Measurements from ENCODE around the gene SORCS2. TPM values are rescaled to one million over a fixed set of nuclear protein-coding genes. Genes with fewer than 3 reads are reported as not detected.

The SORCS2 gene
- total and polyA plus RNA-seq, 2 of the 8 experiments (the other 6 are each of a cell fraction or from before 2014, with no cell fraction given): 0.36 to 1.8 TPM

DNA sequence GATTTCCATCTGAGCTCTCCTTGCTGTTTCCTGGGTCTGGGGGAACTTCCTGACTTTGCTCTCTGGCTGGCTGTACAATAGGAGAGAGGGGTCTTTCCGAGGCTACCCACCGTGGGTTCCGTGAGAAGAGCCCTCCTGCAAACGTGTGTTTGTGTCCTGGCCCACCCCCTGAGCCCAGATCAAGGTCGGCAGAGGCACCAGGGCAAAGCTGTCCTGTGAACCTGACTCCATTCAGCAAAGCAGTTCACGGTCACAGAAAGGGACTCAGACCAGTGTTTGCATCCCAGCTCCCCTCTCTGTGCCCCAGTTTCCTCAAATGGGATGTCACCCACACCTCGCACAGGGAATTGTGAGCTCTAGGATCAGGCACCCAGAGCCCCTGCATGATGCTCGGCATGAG, 339.7 kb downstream of the SORCS2 start:
- ChIA-PET CTCF (ENCODE audit: partially characterized antibody) (interaction anchor here (0.5 to 3.2 kb wide), 11 partner anchors 8 to 410 kb away, joined by 3 to 16 read pairs (median 3); partner anchors contain the start of gene PSAPL1), POLR2A (ENCODE audit: partially characterized antibody) (interaction anchor here (0.5 kb wide), 1 partner anchor 594 kb away, joined by 4 read pairs; no protein-coding TSS in a partner anchor)
- no peak overlapping the region for H3K27ac ChIP-seq (ENCODE audit: low read depth, low read length)
- H4K5ac ChIP-seq (ENCODE audit: insufficient read length, low read depth, low read length): no peak overlapping the region
- no peak overlapping the region for H3K9ac ChIP-seq (replicated peaks in 1 of 4; ENCODE audit: extremely low read depth in 1 of 4, low read depth in 3 of 4, low read length in 3 of 4)
- no peak for FAIRE-seq
- H4K91ac ChIP-seq (replicated peaks; ENCODE audit: insufficient read length, low read length): no peak overlapping the region
- H3K79me2 ChIP-seq (ENCODE audit: control insufficient read depth in 1 of 2, insufficient read depth in 2 of 2, low read length in 2 of 2): no peaks in the 10 kb centered on the region
- no peaks in the 10 kb centered on the region for H3K23me2 ChIP-seq (ENCODE audit: low read depth, low read length)
- no peak overlapping the region for H3K4ac ChIP-seq (replicated peaks; ENCODE audit: insufficient read length, low read depth, low read length)
- H3K4me1 ChIP-seq (replicated peaks in 1 of 4; ENCODE audit: control insufficient read depth in 3 of 4, insufficient read depth in 4 of 4, low read length in 3 of 4): peaks cover 4 to 26% (median 15%) of the 10 kb centered on the region in 4 experiments
- no peak overlapping the region for H2BK20ac ChIP-seq (ENCODE audit: low read length)
- H3K56ac ChIP-seq (replicated peaks; ENCODE audit: insufficient read length, low read depth, low read length): no peak overlapping the region
- no peaks in the 10 kb centered on the region for H3K79me1 ChIP-seq (ENCODE audit: low read depth, low read length)
- H2BK15ac ChIP-seq (ENCODE audit: low read length): 0 out of 2 replicates have a peak overlapping the region, but pooled peaks have one; percentile 6
- peaks cover 2 to 3% of the 10 kb centered on the region in 2 experiments; a peak in 2 of 4 replicates for H3K9me3 ChIP-seq (ENCODE audit: insufficient read depth in 2 of 2, low read depth in 1 of 2, low read length in 1 of 2)
- H3K4me2 ChIP-seq (ENCODE audit: insufficient read depth in 1 of 2, low read depth in 2 of 2, low read length in 2 of 2): peak overlapping the region in 1 of 2 experiments; percentile 1; a peak in 1 of 4 replicates
- no peak overlapping the region for H3K23ac ChIP-seq (ENCODE audit: insufficient read length)
- H3K27me3 ChIP-seq (replicated peaks in 1 of 4; ENCODE audit: control insufficient read depth in 3 of 4, extremely low read depth in 1 of 4, insufficient read depth in 3 of 4, low read length in 3 of 4): no peaks in the 10 kb centered on the region
- no peaks in the 10 kb centered on the region for H3K36me3 ChIP-seq (ENCODE audit: control insufficient read depth in 2 of 4, insufficient read depth in 4 of 4, low read length in 3 of 4)
- H2BK120ac ChIP-seq (replicated peaks; ENCODE audit: low read depth, low read length): no peak overlapping the region
- no peak overlapping the region for H3K18ac ChIP-seq (ENCODE audit: extremely low read depth, low read length)
- H4K8ac ChIP-seq (ENCODE audit: extremely low read depth, insufficient read depth, low read length): no peak overlapping the region
- no peak overlapping the region for H3K14ac ChIP-seq (ENCODE audit: insufficient read length)
- no peak overlapping the region for H3K4me3 ChIP-seq (ENCODE audit: extremely low read depth in 1 of 4, insufficient read depth in 2 of 4, low read depth in 3 of 4, low read length in 4 of 4)
- H2BK12ac ChIP-seq (ENCODE audit: low read depth, low read length): no peak overlapping the region; the same call in 1 of the 2 replicates
- H2AFZ ChIP-seq (ENCODE audit: low read length): no peak overlapping the region
- H2BK5ac ChIP-seq (ENCODE audit: low read depth, low read length): no peak overlapping the region
- no peak overlapping the region for H2AK5ac ChIP-seq (ENCODE audit: low read depth, low read length)
- no peaks in the 10 kb centered on the region for H4K20me1 ChIP-seq (replicated peaks in 1 of 2; ENCODE audit: control insufficient read depth in 1 of 2, insufficient read depth in 2 of 2, low read length in 2 of 2)
- DNase-seq (ENCODE audit: low read depth in 1 of 2, low spot score in 2 of 2): no peak
- WGBS, 2 experiments (ENCODE audit: extremely low coverage in 1 of 2, insufficient coverage in 1 of 2, insufficient read length in 1 of 2, insufficient replicate concordance in 2 of 2, low coverage in 1 of 2, low lambda C conversion rate in 2 of 2, missing lambda C conversion rate in 1 of 2): 75% methylated on average over 8 of the region's 8 CpGs; no CpG with 5 or more reads in 1 of the 2 experiments
- TF ChIP-seq, protein P1, sequence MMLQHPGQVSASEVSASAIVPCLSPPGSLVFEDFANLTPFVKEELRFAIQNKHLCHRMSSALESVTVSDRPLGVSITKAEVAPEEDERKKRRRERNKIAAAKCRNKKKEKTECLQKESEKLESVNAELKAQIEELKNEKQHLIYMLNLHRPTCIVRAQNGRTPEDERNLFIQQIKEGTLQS (IDR thresholded peaks at IDR 0.05; ENCODE audit: insufficient read depth, low read depth, low read length): no peak
- no peak for TF ChIP-seq SP1 (IDR thresholded peaks at IDR 0.05; ENCODE audit: low read depth, low read length)
- no peak for TF ChIP-seq RXRA (IDR thresholded peaks at IDR 0.05; ENCODE audit: insufficient read depth, low read depth, low read length)
- no peak for TF ChIP-seq BACH1 (IDR thresholded peaks at IDR 0.05; ENCODE audit: low read length)
- TF ChIP-seq SP4 (IDR thresholded peaks at IDR 0.05; ENCODE audit: low read length): no peak
